ENCODE measurements around the gene FSD1.
"Not testable (repeated sequence)": the region's sequence is repeated elsewhere in the genome, so short reads cannot be mapped to it uniquely, and the experiment has no call there.

Gene FSD1

GRCh38 chr19:4318460-4318859 is 14.1 kb downstream of the FSD1 start:
- Mint-ChIP-seq H3K4me3 (no peak overlapping the region), H3K9me3 (peaks cover 9% of the 10 kb centered on the region), H3K27me3 (peaks cover 2% of the 10 kb centered on the region), H3K4me1 (peaks cover 3% of the 10 kb centered on the region), H3K36me3 (peaks cover 4% of the 10 kb centered on the region), H3K27ac (no peak overlapping the region)
- DNase-seq (ENCODE audit: low spot score in 2 of 2) = no peak
- no peak for ATAC-seq (ENCODE audit: low read depth)

DNA sequence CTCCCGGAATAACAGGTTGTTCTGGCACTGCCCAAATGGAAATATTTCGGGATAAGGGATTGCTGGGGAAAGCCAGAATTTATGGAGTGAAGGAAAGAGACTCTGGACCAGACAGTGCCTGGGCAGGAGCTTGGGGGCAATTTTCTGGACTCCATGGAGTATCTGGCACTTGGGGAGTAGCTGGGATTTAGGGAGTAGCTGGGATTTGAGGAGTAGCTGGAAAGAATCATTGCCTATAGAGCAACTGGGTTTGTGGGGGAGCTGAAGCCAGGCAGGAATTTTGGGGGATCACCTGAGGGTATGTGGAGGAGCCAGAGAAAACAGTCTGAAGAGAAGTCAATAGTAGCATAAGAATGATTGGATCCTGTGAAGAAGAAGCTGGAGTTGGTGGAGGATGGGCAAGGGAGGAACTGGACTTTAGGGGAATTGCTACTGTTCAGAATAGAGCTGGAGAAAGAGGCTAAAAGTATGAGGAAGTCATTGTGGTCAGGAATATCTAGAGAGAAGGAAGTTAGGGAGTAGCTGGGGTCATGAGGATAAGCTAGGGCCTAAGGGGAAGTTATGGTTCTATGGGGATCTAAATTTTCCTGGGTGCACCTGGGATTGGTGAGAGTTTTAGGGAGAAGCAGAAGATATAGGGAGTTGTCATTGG is 14.8 kb downstream of the FSD1 start:
- no peak for DNase-seq (ENCODE audit: low spot score in 2 of 2)
- Mint-ChIP-seq H3K36me3 (peaks cover 4% of the 10 kb centered on the region), H3K27me3 (peaks cover 2% of the 10 kb centered on the region), H3K4me3 (no peak overlapping the region), H3K9me3 (peaks cover 9% of the 10 kb centered on the region), H3K27ac (no peak overlapping the region), H3K4me1 (peaks cover 3% of the 10 kb centered on the region)
- ATAC-seq (ENCODE audit: low read depth) = no peak

- no peak for ATAC-seq (ENCODE audit: low read depth)
- H3K4me3 Mint-ChIP-seq = no peak overlapping the region
- peaks cover 4% of the 10 kb centered on the region for H3K27me3 Mint-ChIP-seq
- no peak overlapping the region for H3K27ac Mint-ChIP-seq
- no peak for DNase-seq (ENCODE audit: low spot score in 2 of 2)
- peaks cover 3% of the 10 kb centered on the region for H3K4me1 Mint-ChIP-seq
- H3K9me3 Mint-ChIP-seq = peaks cover 9% of the 10 kb centered on the region
- peaks cover 4% of the 10 kb centered on the region for H3K36me3 Mint-ChIP-seq
Observed at GRCh38 chr19:4320419-4320818, 16.0 kb downstream of the FSD1 start.

- no peak for ATAC-seq (ENCODE audit: low read depth)
- peaks cover 10% of the 10 kb centered on the region for H3K27me3 Mint-ChIP-seq
- peaks cover 9% of the 10 kb centered on the region for H3K9me3 Mint-ChIP-seq
- no peak overlapping the region for H3K4me3 Mint-ChIP-seq
- H3K4me1 Mint-ChIP-seq = peaks cover 11% of the 10 kb centered on the region
- H3K36me3 Mint-ChIP-seq = peaks cover 4% of the 10 kb centered on the region
- H3K27ac Mint-ChIP-seq = no peak overlapping the region
- DNase-seq (ENCODE audit: low spot score in 2 of 2) = no peak
Observed at GRCh38 chr19:4322942-4323665, 18.7 kb downstream of the FSD1 start.

DNA sequence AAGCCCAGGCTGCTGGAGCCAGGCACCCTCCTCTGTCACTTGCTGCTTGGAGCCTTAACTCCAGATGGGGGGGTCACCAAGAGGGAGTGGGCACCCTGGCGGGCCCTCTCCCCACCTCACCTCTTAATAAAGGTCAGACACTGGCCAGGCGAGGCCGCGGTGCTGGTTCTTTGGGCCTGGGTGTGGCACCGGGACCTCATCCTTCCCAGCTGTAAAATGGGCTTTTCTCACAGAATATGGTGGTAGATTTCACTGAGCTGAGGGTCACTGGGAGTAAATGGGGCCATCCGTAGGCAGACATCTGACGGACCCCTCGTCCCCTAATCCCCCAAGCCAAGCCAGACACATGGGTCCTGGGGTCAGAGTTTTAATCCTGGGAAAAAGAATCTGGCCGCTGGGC is 19.3 kb downstream of the FSD1 start:
- peaks cover 4% of the 10 kb centered on the region for H3K36me3 Mint-ChIP-seq
- peaks cover 9% of the 10 kb centered on the region for H3K9me3 Mint-ChIP-seq
- DNase-seq (ENCODE audit: low spot score in 2 of 2) (no peak), ATAC-seq (ENCODE audit: low read depth) (no peak)
- no peak overlapping the region for H3K4me3 Mint-ChIP-seq
- H3K4me1 Mint-ChIP-seq = peaks cover 15% of the 10 kb centered on the region
- H3K27ac Mint-ChIP-seq = no peak overlapping the region
- peaks cover 14% of the 10 kb centered on the region for H3K27me3 Mint-ChIP-seq

DNA sequence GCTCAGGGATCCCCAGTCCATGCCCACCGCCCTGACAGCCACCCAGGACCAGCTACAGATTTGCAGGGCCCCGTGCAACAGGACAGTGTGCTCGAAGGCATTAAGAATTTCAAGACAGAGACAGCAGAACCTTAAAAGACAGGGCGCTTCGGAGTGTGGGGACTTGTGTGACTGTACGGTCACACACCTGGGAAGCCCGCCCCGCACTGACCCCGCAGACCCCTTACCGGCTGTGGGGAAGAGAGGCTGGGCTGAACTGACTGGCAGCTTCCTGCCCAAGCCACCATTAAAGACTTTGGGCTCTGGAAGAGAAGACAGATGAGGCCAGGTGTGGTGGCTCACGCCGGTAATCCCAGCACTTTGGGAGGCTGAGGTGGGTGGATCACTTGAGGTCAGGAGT is 19.8 kb downstream of the FSD1 start:
- Mint-ChIP-seq H3K9me3 (peaks cover 9% of the 10 kb centered on the region), H3K4me1 (peaks cover 15% of the 10 kb centered on the region), H3K4me3 (no peak overlapping the region), H3K27ac (no peak overlapping the region), H3K36me3 (peaks cover 4% of the 10 kb centered on the region), H3K27me3 (peaks cover 14% of the 10 kb centered on the region)
- ATAC-seq (ENCODE audit: low read depth) (no peak), DNase-seq (ENCODE audit: low spot score in 2 of 2) (no peak)

DNA sequence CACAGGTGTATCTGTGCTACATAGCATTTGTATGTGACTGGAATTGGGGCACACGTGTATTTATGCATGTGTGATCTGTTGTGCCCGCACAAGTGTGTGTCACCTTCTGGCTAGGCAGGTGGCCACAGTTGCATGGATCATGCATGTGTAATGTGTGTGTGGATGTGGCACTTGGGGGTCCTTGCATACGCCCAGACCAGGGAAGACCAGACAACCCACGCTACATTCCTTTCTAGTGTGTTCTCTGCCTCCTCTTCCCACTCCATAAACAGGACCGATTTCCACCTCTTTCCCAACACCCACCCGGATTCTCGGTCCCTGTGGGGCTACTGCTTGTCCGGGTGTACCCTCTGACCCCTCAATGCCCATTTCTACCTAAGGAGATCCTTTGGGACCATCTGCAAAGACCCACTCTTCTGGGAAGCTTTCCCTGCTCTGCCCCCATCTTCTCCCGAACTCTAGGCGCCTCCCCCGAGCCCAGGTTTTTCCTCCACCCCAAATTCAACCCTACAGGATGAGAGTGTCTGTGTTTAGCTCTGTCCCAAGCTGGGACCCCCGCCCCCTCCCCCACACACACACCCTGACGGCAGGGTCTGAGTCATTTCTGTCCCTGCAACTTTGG is 21.9 kb downstream of the FSD1 start:
- Mint-ChIP-seq H3K9me3 (no peaks in the 10 kb centered on the region), H3K4me1 (peaks cover 15% of the 10 kb centered on the region), H3K4me3 (peak overlapping the region; percentile 14), H3K27me3 (peaks cover 17% of the 10 kb centered on the region), H3K27ac (no peak overlapping the region), H3K36me3 (no peaks in the 10 kb centered on the region)
- no peak for ATAC-seq (ENCODE audit: low read depth)
- no peak for DNase-seq (ENCODE audit: low spot score in 2 of 2)

DNA sequence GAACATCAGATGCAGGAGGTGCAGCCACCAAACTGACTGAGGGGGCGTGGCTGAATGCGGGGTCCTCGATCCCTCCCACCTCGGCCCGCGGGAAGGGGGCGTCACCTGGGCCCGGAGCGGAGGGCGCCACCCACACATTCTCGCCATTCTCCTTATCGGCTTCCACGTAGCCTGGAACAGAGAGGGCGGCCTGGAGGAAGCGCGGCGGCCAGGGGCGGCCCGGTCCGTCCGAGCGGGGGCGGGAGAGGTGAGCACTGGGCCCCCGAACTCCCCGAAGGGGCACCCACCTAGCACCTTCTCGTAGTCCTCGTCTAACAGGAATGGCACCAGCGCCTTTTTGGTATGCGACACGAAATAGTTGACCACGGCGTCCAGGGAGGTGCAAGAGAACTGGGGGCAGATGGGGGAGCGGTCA is 22.4 kb downstream of the FSD1 start:
- DNase-seq (ENCODE audit: low spot score in 2 of 2) = no peak
- H3K27ac Mint-ChIP-seq = no peak overlapping the region
- H3K9me3 Mint-ChIP-seq = no peaks in the 10 kb centered on the region
- peak overlapping the region; percentile 52 for H3K4me3 Mint-ChIP-seq
- peaks cover 15% of the 10 kb centered on the region for H3K4me1 Mint-ChIP-seq
- H3K36me3 Mint-ChIP-seq = no peaks in the 10 kb centered on the region
- peaks cover 17% of the 10 kb centered on the region for H3K27me3 Mint-ChIP-seq
- ATAC-seq (ENCODE audit: low read depth) = no peak

DNA sequence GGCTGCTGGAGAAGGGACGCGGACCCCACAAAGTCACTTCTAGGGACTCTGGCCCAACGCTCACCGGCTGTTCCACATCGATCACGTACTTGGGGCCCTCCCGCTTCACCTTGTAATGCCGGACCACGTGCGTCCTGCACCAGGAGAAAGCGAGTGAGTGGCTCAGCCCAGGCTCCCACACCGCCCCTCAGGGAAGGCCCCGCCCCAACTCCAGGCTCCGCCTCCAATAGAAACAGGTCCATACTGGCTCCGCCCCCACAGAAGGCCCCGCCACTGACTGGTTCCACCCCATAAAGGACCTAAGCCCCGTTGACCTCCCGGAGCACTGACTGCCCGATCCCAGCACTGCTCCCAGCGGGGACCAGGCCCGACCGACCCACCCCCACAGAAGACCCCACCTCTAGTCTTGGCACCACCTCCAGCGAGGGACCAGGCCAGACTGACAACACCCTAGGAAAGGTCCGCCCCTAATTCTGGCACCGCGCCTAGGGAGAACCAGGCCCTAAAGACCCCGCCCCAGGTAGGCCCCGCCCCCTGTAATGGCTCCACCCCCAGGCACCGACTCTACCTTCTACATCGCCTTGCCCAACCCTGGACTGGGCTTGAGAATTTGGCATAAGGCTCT is 23.0 kb downstream of the FSD1 start:
- Mint-ChIP-seq H3K36me3 (no peaks in the 10 kb centered on the region), H3K27ac (no peak overlapping the region), H3K27me3 (peaks cover 17% of the 10 kb centered on the region), H3K4me1 (peaks cover 15% of the 10 kb centered on the region), H3K4me3 (peak overlapping the region; percentile 52), H3K9me3 (no peaks in the 10 kb centered on the region)
- peak in 1 of 2 donors; percentile 45 for DNase-seq (ENCODE audit: low spot score in 2 of 2)
- ATAC-seq (ENCODE audit: low read depth) = no peak

GRCh38 chr19:4327877-4328242 is 23.5 kb downstream of the FSD1 start:
- no peak for ATAC-seq (ENCODE audit: low read depth)

GRCh38 chr19:4328243-4328990 is 24.0 kb downstream of the FSD1 start:
- Mint-ChIP-seq H3K4me3 (peak overlapping the region; percentile 77), H3K27me3 (peaks cover 17% of the 10 kb centered on the region), H3K36me3 (no peaks in the 10 kb centered on the region), H3K27ac (peak overlapping the region; percentile 78), H3K9me3 (no peaks in the 10 kb centered on the region), H3K4me1 (peaks cover 15% of the 10 kb centered on the region)
- DNase-seq (ENCODE audit: low spot score in 2 of 2) (peak; percentile 78 to 87), ATAC-seq (ENCODE audit: low read depth) (peak; percentile 83)

More at GRCh38 chr19:4327877-4328242, 23.5 kb downstream of the FSD1 start:
- Mint-ChIP-seq H3K36me3 (no peaks in the 10 kb centered on the region), H3K9me3 (no peaks in the 10 kb centered on the region), H3K4me1 (peaks cover 15% of the 10 kb centered on the region), H3K27ac (peak overlapping the region; percentile 78), H3K27me3 (peaks cover 17% of the 10 kb centered on the region), H3K4me3 (no peak overlapping the region)
- DNase-seq (ENCODE audit: low spot score in 2 of 2) = no peak

DNA sequence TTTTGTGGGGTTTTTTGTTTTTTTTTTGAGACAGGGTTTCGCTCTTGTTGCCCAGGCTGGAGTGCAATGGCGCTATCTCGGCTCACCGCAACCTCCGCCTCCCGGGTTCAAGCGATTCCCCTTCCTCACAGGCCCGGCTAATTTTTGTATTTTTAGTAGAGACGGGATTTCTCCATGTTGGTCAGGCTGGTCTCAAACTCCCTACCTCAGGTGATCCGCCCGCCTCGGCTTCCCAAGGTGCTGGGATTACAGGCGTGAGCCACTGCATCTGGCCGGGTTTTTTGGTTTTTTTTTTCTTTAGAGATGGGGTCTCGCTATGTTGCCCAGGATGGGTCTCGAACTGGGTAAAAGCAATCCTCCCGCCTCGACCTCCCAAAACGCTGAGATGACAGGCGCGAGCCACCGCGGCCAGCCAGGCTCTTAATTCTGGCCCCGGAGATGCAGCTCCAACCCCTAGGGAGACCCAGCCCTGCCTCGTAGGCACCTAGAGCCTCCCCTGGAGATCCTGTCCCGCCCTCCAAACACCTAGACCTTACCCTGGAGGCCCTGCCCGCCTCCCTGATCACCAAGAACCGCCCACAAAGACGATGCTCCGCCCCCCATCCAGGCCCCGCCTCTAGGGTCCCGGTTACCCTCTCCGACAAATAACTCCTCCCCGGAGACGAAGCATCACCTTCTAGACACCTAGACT is 24.7 kb downstream of the FSD1 start:
- H3K4me3 Mint-ChIP-seq = peak overlapping the region; percentile 77
- not testable (repeated sequence) for H3K36me3 Mint-ChIP-seq; ATAC-seq (ENCODE audit: low read depth); H3K9me3 Mint-ChIP-seq
- DNase-seq (ENCODE audit: low spot score in 2 of 2) = peak in 1 of 2 donors; percentile 38
- H3K27me3 Mint-ChIP-seq = peaks cover 17% of the 10 kb centered on the region
- H3K4me1 Mint-ChIP-seq = peaks cover 15% of the 10 kb centered on the region
- H3K27ac Mint-ChIP-seq = peak overlapping the region; percentile 78

DNA sequence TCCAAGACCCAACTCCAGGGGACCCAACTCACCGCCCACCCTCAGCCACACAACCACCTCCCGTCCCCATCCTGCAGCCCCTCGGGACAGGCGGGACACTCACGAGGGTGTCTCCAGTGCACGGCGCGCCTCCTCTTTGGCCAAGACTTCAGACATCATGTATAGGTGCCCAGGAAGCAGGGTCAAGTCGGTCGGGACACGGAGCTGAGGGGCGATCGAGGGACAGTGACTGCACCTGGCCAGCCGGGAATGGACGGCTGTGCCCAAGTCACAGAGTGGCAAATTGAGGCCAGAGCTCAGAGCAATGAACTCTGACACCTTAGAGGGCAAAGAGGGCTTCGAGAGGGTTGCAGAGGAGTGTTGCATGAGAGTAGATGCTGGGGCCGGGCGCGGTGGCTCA is 25.5 kb downstream of the FSD1 start:
- Mint-ChIP-seq H3K4me3 (peak overlapping the region; percentile 14), H3K36me3 (no peaks in the 10 kb centered on the region), H3K27me3 (peaks cover 18% of the 10 kb centered on the region), H3K9me3 (peaks cover 4% of the 10 kb centered on the region), H3K4me1 (peaks cover 15% of the 10 kb centered on the region), H3K27ac (no peak overlapping the region)
- no peak for ATAC-seq (ENCODE audit: low read depth)
- DNase-seq (ENCODE audit: low spot score in 2 of 2) = no peak
